BE2C (cell line): Measurements from ENCODE around the gene DTX1.

Experiments
- DNase-seq: peaks from one replicate; pipeline ENCODE4 v3.0.0-alpha.2; 2020
- H3K27me3 ChIP-seq: fragments of 250-450 bp; sonication (Bioruptor Pico); 2 replicates; pipeline ENCODE4 v1.5.1; 2020; ENCODE audit warnings: mild to moderate bottlenecking
- H3K36me3 ChIP-seq: fragments of 250-450 bp; sonication (Bioruptor Pico); 2 replicates; pipeline ENCODE4 v1.5.1; 2020; ENCODE audit warnings: mild to moderate bottlenecking
- H3K4me1 ChIP-seq: fragments of 250-450 bp; sonication (Bioruptor Pico); 2 replicates; pipeline ENCODE4 v1.5.1; 2020
- H3K4me3 ChIP-seq: 2 replicates; pipeline ENCODE4 v1.5.1; 2011; ENCODE audit warnings: low read depth, low read length
- H3K9me3 ChIP-seq: fragments of 250-450 bp; sonication (Bioruptor Pico); 2 replicates; pipeline ENCODE4 v1.5.1; 2020
- TF ChIP-seq, protein P1 (sequence below): IDR thresholded peaks from 2 replicates; pipeline ENCODE4 v1.5.1; 2012; ENCODE audit warnings: mild to moderate bottlenecking, low read depth, low read length

Gene DTX1

GRCh38 chr12:113021500-113021899 is 35.0 kb upstream of the DTX1 start:
- H3K27me3 ChIP-seq = no peaks in the 10 kb centered on the region
- TF ChIP-seq, protein P1, sequence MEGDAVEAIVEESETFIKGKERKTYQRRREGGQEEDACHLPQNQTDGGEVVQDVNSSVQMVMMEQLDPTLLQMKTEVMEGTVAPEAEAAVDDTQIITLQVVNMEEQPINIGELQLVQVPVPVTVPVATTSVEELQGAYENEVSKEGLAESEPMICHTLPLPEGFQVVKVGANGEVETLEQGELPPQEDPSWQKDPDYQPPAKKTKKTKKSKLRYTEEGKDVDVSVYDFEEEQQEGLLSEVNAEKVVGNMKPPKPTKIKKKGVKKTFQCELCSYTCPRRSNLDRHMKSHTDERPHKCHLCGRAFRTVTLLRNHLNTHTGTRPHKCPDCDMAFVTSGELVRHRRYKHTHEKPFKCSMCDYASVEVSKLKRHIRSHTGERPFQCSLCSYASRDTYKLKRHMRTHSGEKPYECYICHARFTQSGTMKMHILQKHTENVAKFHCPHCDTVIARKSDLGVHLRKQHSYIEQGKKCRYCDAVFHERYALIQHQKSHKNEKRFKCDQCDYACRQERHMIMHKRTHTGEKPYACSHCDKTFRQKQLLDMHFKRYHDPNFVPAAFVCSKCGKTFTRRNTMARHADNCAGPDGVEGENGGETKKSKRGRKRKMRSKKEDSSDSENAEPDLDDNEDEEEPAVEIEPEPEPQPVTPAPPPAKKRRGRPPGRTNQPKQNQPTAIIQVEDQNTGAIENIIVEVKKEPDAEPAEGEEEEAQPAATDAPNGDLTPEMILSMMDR = no peak
- DNase-seq = no peak

DNA sequence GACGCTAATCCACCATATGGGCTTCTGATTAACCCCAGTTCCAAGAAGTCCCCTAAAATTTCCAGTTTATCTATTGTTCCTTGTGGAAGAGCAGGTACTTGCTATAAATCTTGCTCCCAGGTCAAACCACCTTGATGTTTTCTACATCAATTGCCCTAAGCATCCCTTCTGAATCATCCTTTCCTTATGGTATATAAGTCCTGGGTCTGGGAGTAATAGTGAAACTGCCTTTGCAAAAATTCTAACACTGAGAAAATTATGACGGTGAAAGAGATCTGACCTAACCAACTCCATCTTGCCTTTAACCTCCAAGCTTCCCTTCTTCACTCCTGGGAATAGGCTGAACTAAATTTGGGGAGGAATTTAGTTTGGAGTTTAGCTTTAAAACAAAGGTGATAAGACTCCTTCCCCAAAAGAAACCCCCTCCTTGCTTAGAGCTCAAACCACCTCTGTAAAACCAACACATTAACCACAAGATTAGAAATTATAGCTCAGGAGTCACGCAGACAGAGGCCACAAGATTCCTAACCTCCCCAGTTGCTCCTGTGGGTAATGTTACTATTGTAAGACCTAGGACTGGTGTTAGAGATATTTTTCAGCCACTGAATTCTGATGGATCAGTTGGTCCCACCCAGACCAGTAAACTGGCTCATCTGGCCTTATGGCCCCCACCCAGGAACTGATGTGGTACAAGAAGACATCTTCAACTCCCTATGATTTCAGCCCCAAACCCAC is 33.8 kb upstream of the DTX1 start:
- DNase-seq = no peak
- Histone ChIP-seq H3K36me3 (no peaks in the 10 kb centered on the region), H3K9me3 (no peaks in the 10 kb centered on the region), H3K4me3 (no peak overlapping the region), H3K27me3 (no peaks in the 10 kb centered on the region), H3K4me1 (no peaks in the 10 kb centered on the region)
- TF ChIP-seq, protein P1 = no peak

More at GRCh38 chr12:113021500-113021899, 35.0 kb upstream of the DTX1 start:
- Histone ChIP-seq H3K4me3 (no peak overlapping the region), H3K4me1 (no peaks in the 10 kb centered on the region), H3K9me3 (no peaks in the 10 kb centered on the region), H3K36me3 (no peaks in the 10 kb centered on the region)

GRCh38 chr12:113027726-113028125 is 28.8 kb upstream of the DTX1 start:
- peaks cover 5% of the 10 kb centered on the region; the same call in 1 of the 2 replicates for H3K4me1 ChIP-seq
- no peak overlapping the region for H3K4me3 ChIP-seq
- H3K27me3 ChIP-seq = no peaks in the 10 kb centered on the region
- H3K9me3 ChIP-seq = no peaks in the 10 kb centered on the region
- no peak for DNase-seq
- TF ChIP-seq, protein P1 = no peak
- H3K36me3 ChIP-seq = no peaks in the 10 kb centered on the region

- H3K36me3 ChIP-seq = no peaks in the 10 kb centered on the region
- H3K4me1 ChIP-seq = peaks cover 5% of the 10 kb centered on the region; the same call in 1 of the 2 replicates
- no peaks in the 10 kb centered on the region for H3K27me3 ChIP-seq
- TF ChIP-seq, protein P1 = peak; percentile 90
- H3K4me3 ChIP-seq = no peak overlapping the region
- no peaks in the 10 kb centered on the region for H3K9me3 ChIP-seq
- peak; percentile 72 for DNase-seq
Observed at GRCh38 chr12:113030875-113031525, 25.5 kb upstream of the DTX1 start.

GRCh38 chr12:113039911-113040445 is 16.6 kb upstream of the DTX1 start:
- Histone ChIP-seq H3K27me3 (no peaks in the 10 kb centered on the region), H3K4me3 (no peak overlapping the region), H3K9me3 (no peaks in the 10 kb centered on the region), H3K36me3 (no peaks in the 10 kb centered on the region), H3K4me1 (no peaks in the 10 kb centered on the region; the same call in 1 of the 2 replicates)
- no peak for DNase-seq
- TF ChIP-seq, protein P1 = no peak
